Measurements from ENCODE around the gene EFCAB12. TPM values are rescaled to one million over a fixed set of nuclear protein-coding genes. Genes with fewer than 3 reads are reported as not detected.

The EFCAB12 gene
- total and polyA plus RNA-seq, 2 of the 4 experiments (the other 2 are of a cell fraction), result under 0.01 to 0.17 TPM

- Histone ChIP-seq H4K8ac (ENCODE audit: low read depth in 2 of 2, low read length in 2 of 2) (no peak overlapping the region), H3K56ac (ENCODE audit: extremely low read depth, insufficient read depth, low read length) (no peak overlapping the region), H3K27me3 (ENCODE audit: control insufficient read depth, insufficient read depth, low read length) (peaks cover 5% of the 10 kb centered on the region; the same call in 1 of the 2 replicates), H2AK5ac (ENCODE audit: low read depth, low read length) (no peak overlapping the region), H3K18ac (ENCODE audit: low read depth, low read length) (no peak overlapping the region), H3K79me1 (ENCODE audit: low read depth in 1 of 2, low read length in 2 of 2) (no peaks in the 10 kb centered on the region), H2BK20ac (ENCODE audit: low read depth, low read length) (no peak overlapping the region), H3K9ac (ENCODE audit: low read depth, low read length) (no peak overlapping the region), H3K4me3 (ENCODE audit: insufficient read depth, low read depth, low read length) (no peak overlapping the region), H2AK9ac (replicated peaks; ENCODE audit: low read depth, low read length, poor library complexity) (no peak overlapping the region), H4K20me1 (ENCODE audit: insufficient read depth, low read length) (no peaks in the 10 kb centered on the region), H2BK15ac (ENCODE audit: low read depth, low read length) (no peak overlapping the region), H3K23ac (ENCODE audit: low read depth, low read length) (no peak overlapping the region), H3K27ac (ENCODE audit: insufficient read depth, low read length) (no peak overlapping the region), H3K9me3 (ENCODE audit: control insufficient read depth, insufficient read depth, low read length) (no peaks in the 10 kb centered on the region), H3K9me1 (ENCODE audit: insufficient read depth, low read length) (no peaks in the 10 kb centered on the region; the same call in 1 of the 2 replicates), H2BK5ac (ENCODE audit: low read depth, low read length, poor library complexity, severe bottlenecking) (no peak overlapping the region), H3K4ac (ENCODE audit: low read depth, low read length) (no peak overlapping the region), H2BK120ac (ENCODE audit: low read depth, low read length) (no peak overlapping the region), H2AFZ (replicated peaks; ENCODE audit: low read length, poor library complexity) (peak overlapping the region; percentile 32), H3K4me1 (ENCODE audit: control insufficient read depth, insufficient read depth, low read length) (no peaks in the 10 kb centered on the region; the same call in 1 of the 2 replicates), H3K4me2 (ENCODE audit: low read depth, low read length) (no peak overlapping the region), H3K14ac (replicated peaks; ENCODE audit: low read depth, low read length) (no peak overlapping the region), H3K36me3 (ENCODE audit: control insufficient read depth, insufficient read depth, low read length) (no peaks in the 10 kb centered on the region), H4K91ac (ENCODE audit: insufficient read depth, low read depth, low read length) (no peak overlapping the region), H4K5ac (ENCODE audit: low read depth, low read length) (no peak overlapping the region)
- POLR2A ChIA-PET (ENCODE audit: unreplicated experiment), result no interaction called here
- BruUV-seq (replicated peaks), result no TSS peak
- CTCF ChIA-PET, result interaction anchor here (0.6 kb wide), 1 partner anchor 314 kb away, joined by 6 read pairs; no protein-coding TSS in a partner anchor
- WGBS, 2 experiments (ENCODE audit: extremely low coverage in 2 of 2, insufficient read length in 1 of 2), result 40% methylated on average over 1 of the region's 13 CpGs; no CpG with 5 or more reads in 1 of the 2 experiments
- no peak for TF ChIP-seq CEBPB (IDR thresholded peaks at IDR 0.05; ENCODE audit: low read depth, low read length)
- TF ChIP-seq CHD1 (IDR thresholded peaks at IDR 0.05; ENCODE audit: low read depth, low read length), result no peak
- intact Hi-C loops (cut with micrococcal nuclease), result no loop called here
- DNase-seq (no peak), ATAC-seq (ENCODE audit: low read depth) (no peak; the same call in 1 of the 2 replicates)
- in situ Hi-C loops (cut with MboI; ENCODE audit: low sequenced_read_pairs), result no loop called here
- dilution Hi-C loops (cut with HindIII; ENCODE audit: low sequenced_read_pairs, unreplicated experiment), result no loop called here
Measured at GRCh38 chr3:129360705-129361460, 67.6 kb downstream of the EFCAB12 start.
